ENCODE data around the gene UNC13D.

The UNC13D gene

GRCh38 chr17:75845058-75845711, 981 bp upstream of the UNC13D start:
- Histone ChIP-seq H3K9ac (ENCODE audit: insufficient read length) (no peak overlapping the region), H3K9me3 (ENCODE audit: low read depth, low read length) (no peaks in the 10 kb centered on the region), H3K27ac (0 out of 2 replicates have a peak overlapping the region, but pooled peaks have one; percentile 2), H3K36me3 (ENCODE audit: insufficient read depth, low read length) (peaks cover 13% of the 10 kb centered on the region), H3K4me3 (no peak overlapping the region)
- no peak for TF ChIP-seq FOXP2 (optimal IDR thresholded peaks at IDR 0.05; ENCODE audit: control extremely low read depth, extremely low read length, insufficient read depth)
- no peak for TF ChIP-seq EZH2 (IDR thresholded peaks at IDR 0.05)
- TF ChIP-seq POLR2AphosphoS5 (IDR thresholded peaks at IDR 0.05; ENCODE audit: borderline replicate concordance, low read depth, low read length): 0 out of 2 replicates have a peak, but pooled peaks have one; percentile 17
- DNase-seq (ENCODE audit: low read depth, low spot score): no peak

GRCh38 chr17:75844530-75845057, 390 bp upstream of the UNC13D start:
- no peak for TF ChIP-seq FOXP2 (optimal IDR thresholded peaks at IDR 0.05; ENCODE audit: control extremely low read depth, extremely low read length, insufficient read depth)
- no peak for TF ChIP-seq POLR2AphosphoS5 (IDR thresholded peaks at IDR 0.05; ENCODE audit: borderline replicate concordance, low read depth, low read length)
- TF ChIP-seq EZH2 (IDR thresholded peaks at IDR 0.05): no peak
- Histone ChIP-seq H3K36me3 (ENCODE audit: insufficient read depth, low read length) (peaks cover 13% of the 10 kb centered on the region), H3K27ac (no peak overlapping the region), H3K4me3 (no peak overlapping the region), H3K9ac (ENCODE audit: insufficient read length) (no peak overlapping the region), H3K9me3 (ENCODE audit: low read depth, low read length) (no peaks in the 10 kb centered on the region)
- DNase-seq (ENCODE audit: low read depth, low spot score): no peak

GRCh38 chr17:75842963-75843576, 1.1 kb downstream of the UNC13D start:
- Histone ChIP-seq H3K27ac (no peak overlapping the region), H3K9me3 (ENCODE audit: low read depth, low read length) (no peaks in the 10 kb centered on the region), H3K4me3 (no peak overlapping the region), H3K36me3 (ENCODE audit: insufficient read depth, low read length) (peaks cover 9% of the 10 kb centered on the region; the same call in 1 of the 2 replicates), H3K9ac (ENCODE audit: insufficient read length) (no peak overlapping the region)
- no peak for TF ChIP-seq EZH2 (IDR thresholded peaks at IDR 0.05)
- no peak for TF ChIP-seq POLR2AphosphoS5 (IDR thresholded peaks at IDR 0.05; ENCODE audit: borderline replicate concordance, low read depth, low read length)
- TF ChIP-seq FOXP2 (optimal IDR thresholded peaks at IDR 0.05; ENCODE audit: control extremely low read depth, extremely low read length, insufficient read depth): no peak
- DNase-seq (ENCODE audit: low read depth, low spot score): no peak

GRCh38 chr17:75842411-75842810, 1.8 kb downstream of the UNC13D start:
- TF ChIP-seq POLR2AphosphoS5 (IDR thresholded peaks at IDR 0.05; ENCODE audit: borderline replicate concordance, low read depth, low read length) (no peak), FOXP2 (optimal IDR thresholded peaks at IDR 0.05; ENCODE audit: control extremely low read depth, extremely low read length, insufficient read depth) (no peak), EZH2 (IDR thresholded peaks at IDR 0.05) (no peak)
- Histone ChIP-seq H3K9ac (ENCODE audit: insufficient read length) (no peak overlapping the region), H3K36me3 (ENCODE audit: insufficient read depth, low read length) (peaks cover 4% of the 10 kb centered on the region; the same call in 1 of the 2 replicates), H3K4me3 (no peak overlapping the region), H3K27ac (no peak overlapping the region), H3K9me3 (ENCODE audit: low read depth, low read length) (no peaks in the 10 kb centered on the region)
- DNase-seq (ENCODE audit: low read depth, low spot score): no peak

DNA sequence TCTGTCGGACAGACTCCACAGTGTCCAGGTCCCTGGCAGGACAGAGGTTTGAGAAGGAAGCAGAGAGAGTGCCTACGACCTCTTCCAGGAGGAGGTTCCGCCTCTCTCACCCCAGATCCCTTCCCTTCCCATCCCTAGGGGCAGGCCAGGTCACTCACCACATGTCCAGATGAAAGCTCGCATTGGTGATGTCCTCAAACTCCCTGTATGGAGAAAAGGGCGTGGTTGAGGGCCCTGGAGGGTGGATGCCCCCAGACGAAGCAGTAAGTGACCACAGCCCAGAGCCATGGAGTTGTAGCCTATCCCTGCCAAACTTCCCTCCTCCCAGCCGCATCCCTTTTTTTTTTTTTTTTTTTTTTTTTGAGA, 3.4 kb downstream of the UNC13D start:
- TF ChIP-seq FOXP2 (optimal IDR thresholded peaks at IDR 0.05; ENCODE audit: control extremely low read depth, extremely low read length, insufficient read depth): no peak
- no peak for TF ChIP-seq POLR2AphosphoS5 (IDR thresholded peaks at IDR 0.05; ENCODE audit: borderline replicate concordance, low read depth, low read length)
- TF ChIP-seq EZH2 (IDR thresholded peaks at IDR 0.05): no peak
- Histone ChIP-seq H3K4me3 (no peak overlapping the region), H3K36me3 (ENCODE audit: insufficient read depth, low read length) (no peaks in the 10 kb centered on the region), H3K9me3 (ENCODE audit: low read depth, low read length) (no peaks in the 10 kb centered on the region), H3K27ac (no peak overlapping the region), H3K9ac (ENCODE audit: insufficient read length) (no peak overlapping the region)
- DNase-seq (ENCODE audit: low read depth, low spot score): no peak

DNA sequence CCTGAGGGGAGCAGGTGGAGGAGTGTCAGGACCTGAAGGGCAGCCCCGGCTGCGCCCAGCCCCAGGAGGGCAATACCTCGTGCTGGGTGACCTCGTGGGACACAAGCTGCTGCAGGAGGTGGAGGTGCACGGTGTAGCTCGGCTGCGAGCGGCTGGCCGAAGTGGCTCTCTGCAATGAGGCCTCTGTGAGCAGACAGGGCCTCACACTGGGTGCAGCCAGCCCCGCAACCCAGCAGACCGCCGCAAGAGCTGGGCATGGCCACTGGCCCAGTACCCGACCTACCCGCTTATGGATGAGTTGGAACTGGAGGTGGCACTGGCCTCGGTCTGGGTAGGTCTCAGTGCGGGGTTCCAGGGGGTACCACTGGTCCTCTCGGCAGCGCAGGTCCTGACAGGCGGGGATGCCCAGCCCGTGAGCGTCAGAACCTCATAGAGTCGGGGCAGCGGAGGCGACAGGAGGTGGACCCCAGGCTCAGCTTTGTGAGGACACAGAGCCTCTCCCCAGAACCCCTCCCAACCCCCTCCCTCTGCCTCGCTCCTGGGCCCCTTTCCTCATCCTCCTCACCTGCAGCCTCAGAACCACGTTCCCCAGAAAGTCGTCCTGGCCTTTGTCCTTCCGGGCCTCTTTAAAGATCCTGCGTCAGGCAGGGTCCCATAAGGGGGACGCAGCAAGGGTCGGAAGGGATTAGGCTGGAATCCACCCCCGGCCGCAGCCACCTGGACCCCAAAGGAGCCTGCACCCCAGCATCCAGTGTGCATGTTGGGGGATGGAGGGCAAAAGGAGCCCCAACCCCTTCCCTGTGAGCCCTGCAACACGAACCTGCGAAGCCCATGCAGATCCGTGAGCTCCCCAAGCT, 4.0 kb downstream of the UNC13D start:
- Histone ChIP-seq H3K36me3 (ENCODE audit: insufficient read depth, low read length) (no peaks in the 10 kb centered on the region), H3K4me3 (no peak overlapping the region), H3K9me3 (ENCODE audit: low read depth, low read length) (no peaks in the 10 kb centered on the region), H3K27ac (no peak overlapping the region), H3K9ac (ENCODE audit: insufficient read length) (no peak overlapping the region)
- no peak for TF ChIP-seq POLR2AphosphoS5 (IDR thresholded peaks at IDR 0.05; ENCODE audit: borderline replicate concordance, low read depth, low read length)
- no peak for DNase-seq (ENCODE audit: low read depth, low spot score)

DNA sequence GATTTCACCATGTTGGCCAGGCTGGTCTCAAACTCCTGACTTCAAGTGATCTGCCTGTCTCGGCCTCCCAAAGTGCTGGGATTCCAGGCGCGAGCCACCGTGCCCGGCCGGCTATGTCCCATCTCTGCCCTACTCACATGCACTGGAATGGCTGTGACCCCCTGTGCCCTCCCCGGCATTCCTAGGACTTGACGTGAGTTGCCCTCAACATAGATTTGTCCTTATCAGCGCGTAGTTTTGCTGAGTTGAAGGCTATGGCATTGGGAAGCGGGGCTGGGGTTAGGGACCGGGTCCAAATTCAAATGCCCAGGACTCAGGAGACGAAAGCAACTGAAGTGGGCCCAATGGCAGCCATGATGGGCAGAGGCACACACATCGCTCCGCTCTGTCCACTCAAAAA, 5.8 kb downstream of the UNC13D start:
- no peaks in the 10 kb centered on the region for H3K36me3 ChIP-seq (ENCODE audit: insufficient read depth, low read length)

GRCh38 chr17:75837899-75838298, 6.3 kb downstream of the UNC13D start:
- no peak overlapping the region for H3K27ac ChIP-seq
- no peaks in the 10 kb centered on the region for H3K36me3 ChIP-seq (ENCODE audit: insufficient read depth, low read length)
- no peak overlapping the region for H3K9ac ChIP-seq (ENCODE audit: insufficient read length)
- no peak overlapping the region for H3K4me3 ChIP-seq
- no peaks in the 10 kb centered on the region for H3K9me3 ChIP-seq (ENCODE audit: low read depth, low read length)
- no peak for DNase-seq (ENCODE audit: low read depth, low spot score)
- no peak for TF ChIP-seq EZH2 (IDR thresholded peaks at IDR 0.05)
- TF ChIP-seq POLR2AphosphoS5 (IDR thresholded peaks at IDR 0.05; ENCODE audit: borderline replicate concordance, low read depth, low read length): no peak
- TF ChIP-seq FOXP2 (optimal IDR thresholded peaks at IDR 0.05; ENCODE audit: control extremely low read depth, extremely low read length, insufficient read depth): no peak

More for the DNA sequence above, 5.8 kb downstream of the UNC13D start:
- Histone ChIP-seq H3K9me3 (ENCODE audit: low read depth, low read length) (no peaks in the 10 kb centered on the region), H3K4me3 (no peak overlapping the region), H3K9ac (ENCODE audit: insufficient read length) (no peak overlapping the region), H3K27ac (no peak overlapping the region)
- no peak for TF ChIP-seq EZH2 (IDR thresholded peaks at IDR 0.05)
- TF ChIP-seq POLR2AphosphoS5 (IDR thresholded peaks at IDR 0.05; ENCODE audit: borderline replicate concordance, low read depth, low read length): no peak
- TF ChIP-seq FOXP2 (optimal IDR thresholded peaks at IDR 0.05; ENCODE audit: control extremely low read depth, extremely low read length, insufficient read depth): no peak
- DNase-seq (ENCODE audit: low read depth, low spot score): no peak

Measured in SK-N-MC (cell line).